HEK293 (cell line): ENCODE results near the gene ARPC1B.

ENCODE experiments used
- CTCF ChIA-PET: fragments of 350-600 bp; formaldehyde crosslinking; extraction: SDS; loops from one replicate; lab custom pipeline; 2021; ENCODE audit warnings: antibody characterized with exemption; lab: Yijun Ruan, JAX
- POLR2A ChIA-PET: fragments of 300-600 bp; formaldehyde crosslinking; extraction: SDS; loops from one replicate; lab custom pipeline; 2020; ENCODE audit warnings: antibody characterized with exemption, inconsistent platforms; lab: Yijun Ruan, JAX
- H3K27ac ChIP-seq: fragments of 200-500 bp; sonication (Bioruptor generic); 2 replicates; pipeline ENCODE4 v1.5.1; 2014; ENCODE audit warnings: low read depth, low read length, control low read depth, inconsistent platforms; ENCODE audit errors: extremely low read depth
- H3K36me3 ChIP-seq, 2 experiments: fragments of 200-500 bp in 1 of 2; sonication (Bioruptor generic) in 1 of 2; 1 replicate in 1 of 2; 2 replicates in 1 of 2; pipeline ENCODE4 v1.5.1; 2014 to 2017; ENCODE audit warnings: inconsistent platforms in 2 of 2, low read length in 2 of 2; ENCODE audit not compliant: control insufficient read depth in 2 of 2, insufficient read depth in 1 of 2
- H3K4me1 ChIP-seq: fragments of 200-500 bp; sonication (Bioruptor generic); 2 replicates; pipeline ENCODE4 v1.5.1; 2014; ENCODE audit warnings: mild to moderate bottlenecking, low read length, inconsistent platforms; ENCODE audit not compliant: control insufficient read depth, insufficient read depth
- H3K4me3 ChIP-seq: 2 replicates; pipeline ENCODE4 v1.5.1; 2011; ENCODE audit warnings: low read depth, mild to moderate bottlenecking, control low read depth, low read length, moderate library complexity
- H3K9me3 ChIP-seq: fragments of 200-500 bp; sonication (Bioruptor generic); 2 replicates; pipeline ENCODE4 v1.5.1; 2014; ENCODE audit warnings: low read depth, low read length, inconsistent platforms; ENCODE audit not compliant: control insufficient read depth, insufficient read depth
- FEZF1 ChIP-seq: fragments of 450-650 bp; formaldehyde crosslinking; IDR thresholded peaks from 2 replicates; pipeline ENCODE4 v1.5.1; 2016; ENCODE audit warnings: missing biosample characterization, missing genetic modification characterization
- GLIS1 ChIP-seq: fragments of 450-650 bp; formaldehyde crosslinking; IDR thresholded peaks from 2 replicates; pipeline ENCODE4 v1.5.1; 2016; ENCODE audit warnings: missing biosample characterization, missing genetic modification characterization
- KLF8 ChIP-seq: fragments of 450-650 bp; formaldehyde crosslinking; IDR thresholded peaks from 2 replicates; pipeline ENCODE4 v1.5.1; 2016; ENCODE audit warnings: missing biosample characterization, missing genetic modification characterization
- REPIN1 ChIP-seq: fragments of 450-650 bp; formaldehyde crosslinking; IDR thresholded peaks from 2 replicates; pipeline ENCODE4 v1.5.1; 2017; ENCODE audit warnings: missing biosample characterization, missing genetic modification characterization, low read depth
- WT1 ChIP-seq: fragments of 450-650 bp; formaldehyde crosslinking; IDR thresholded peaks from 2 replicates; pipeline ENCODE4 v1.5.1; 2016; ENCODE audit warnings: missing biosample characterization, missing genetic modification characterization
- ZBTB48 ChIP-seq: fragments of 450-650 bp; formaldehyde crosslinking; IDR thresholded peaks from 2 replicates; pipeline ENCODE4 v1.5.1; 2016; ENCODE audit warnings: missing biosample characterization, missing genetic modification characterization
- ZNF211 ChIP-seq: fragments of 450-650 bp; formaldehyde crosslinking; IDR thresholded peaks from 2 replicates; pipeline ENCODE4 v1.5.1; 2016; ENCODE audit warnings: low read depth, missing biosample characterization, missing genetic modification characterization
- ZNF221 ChIP-seq: fragments of 450-650 bp; formaldehyde crosslinking; IDR thresholded peaks from 2 replicates; pipeline ENCODE4 v1.5.1; 2017; ENCODE audit warnings: missing biosample characterization, missing genetic modification characterization, borderline replicate concordance
- ZNF366 ChIP-seq: fragments of 450-650 bp; formaldehyde crosslinking; conservative IDR thresholded peaks from 2 replicates; pipeline ENCODE4 v1.5.1; 2016; ENCODE audit warnings: missing biosample characterization, missing genetic modification characterization
- ZNF37A ChIP-seq: fragments of 450-650 bp; IDR thresholded peaks from 2 replicates; pipeline ENCODE4 v1.5.1; 2018; ENCODE audit warnings: missing biosample characterization, missing genetic modification characterization
- ZNF473 ChIP-seq: fragments of 450-650 bp; formaldehyde crosslinking; IDR thresholded peaks from 2 replicates; pipeline ENCODE4 v1.5.1; 2017; ENCODE audit warnings: missing biosample characterization, missing genetic modification characterization
- ZNF48 ChIP-seq: fragments of 450-650 bp; formaldehyde crosslinking; IDR thresholded peaks from 2 replicates; pipeline ENCODE4 v1.5.1; 2016; ENCODE audit warnings: missing biosample characterization, missing genetic modification characterization
- ZNF544 ChIP-seq: fragments of 450-650 bp; formaldehyde crosslinking; IDR thresholded peaks from 2 replicates; pipeline ENCODE4 v1.5.0; 2017; ENCODE audit warnings: missing biosample characterization, missing genetic modification characterization
- ZNF555 ChIP-seq: fragments of 450-650 bp; formaldehyde crosslinking; conservative IDR thresholded peaks from 2 replicates; pipeline ENCODE4 v1.5.1; 2017; ENCODE audit warnings: missing biosample characterization, mild to moderate bottlenecking, missing genetic modification characterization, inconsistent platforms
- ZNF585B ChIP-seq: fragments of 450-650 bp; formaldehyde crosslinking; IDR thresholded peaks from 2 replicates; pipeline ENCODE4 v1.5.1; 2016; ENCODE audit warnings: missing biosample characterization, missing genetic modification characterization
- ZNF600 ChIP-seq: fragments of 450-650 bp; formaldehyde crosslinking; IDR thresholded peaks from 2 replicates; pipeline ENCODE4 v1.5.1; 2016; ENCODE audit warnings: missing biosample characterization, missing genetic modification characterization
- ZNF660 ChIP-seq: fragments of 450-650 bp; IDR thresholded peaks from 2 replicates; pipeline ENCODE4 v1.5.1; 2018; ENCODE audit warnings: missing biosample characterization, mild to moderate bottlenecking, missing genetic modification characterization
- ZNF768 ChIP-seq: fragments of 450-650 bp; formaldehyde crosslinking; IDR thresholded peaks from 2 replicates; pipeline ENCODE4 v1.5.1; 2018; ENCODE audit warnings: missing biosample characterization, mild to moderate bottlenecking, missing genetic modification characterization
- ZSCAN30 ChIP-seq: fragments of 450-650 bp; IDR thresholded peaks from 2 replicates; pipeline ENCODE4 v1.5.1; 2018; ENCODE audit warnings: missing biosample characterization, mild to moderate bottlenecking, missing genetic modification characterization, moderate library complexity
- TF ChIP-seq, protein P1 (sequence below): fragments of 450-650 bp; formaldehyde crosslinking; IDR thresholded peaks from 2 replicates; pipeline ENCODE4 v1.5.1; 2017; ENCODE audit warnings: missing biosample characterization, missing genetic modification characterization
- TF ChIP-seq, protein P2 (sequence below): fragments of 450-650 bp; formaldehyde crosslinking; IDR thresholded peaks from 2 replicates; pipeline ENCODE4 v1.5.1; 2016; ENCODE audit warnings: missing biosample characterization, missing genetic modification characterization
- TF ChIP-seq, protein P3 (sequence below): fragments of 450-650 bp; formaldehyde crosslinking; IDR thresholded peaks from 2 replicates; pipeline ENCODE4 v1.5.1; 2016; ENCODE audit warnings: missing biosample characterization, missing genetic modification characterization

Gene ARPC1B

DNA sequence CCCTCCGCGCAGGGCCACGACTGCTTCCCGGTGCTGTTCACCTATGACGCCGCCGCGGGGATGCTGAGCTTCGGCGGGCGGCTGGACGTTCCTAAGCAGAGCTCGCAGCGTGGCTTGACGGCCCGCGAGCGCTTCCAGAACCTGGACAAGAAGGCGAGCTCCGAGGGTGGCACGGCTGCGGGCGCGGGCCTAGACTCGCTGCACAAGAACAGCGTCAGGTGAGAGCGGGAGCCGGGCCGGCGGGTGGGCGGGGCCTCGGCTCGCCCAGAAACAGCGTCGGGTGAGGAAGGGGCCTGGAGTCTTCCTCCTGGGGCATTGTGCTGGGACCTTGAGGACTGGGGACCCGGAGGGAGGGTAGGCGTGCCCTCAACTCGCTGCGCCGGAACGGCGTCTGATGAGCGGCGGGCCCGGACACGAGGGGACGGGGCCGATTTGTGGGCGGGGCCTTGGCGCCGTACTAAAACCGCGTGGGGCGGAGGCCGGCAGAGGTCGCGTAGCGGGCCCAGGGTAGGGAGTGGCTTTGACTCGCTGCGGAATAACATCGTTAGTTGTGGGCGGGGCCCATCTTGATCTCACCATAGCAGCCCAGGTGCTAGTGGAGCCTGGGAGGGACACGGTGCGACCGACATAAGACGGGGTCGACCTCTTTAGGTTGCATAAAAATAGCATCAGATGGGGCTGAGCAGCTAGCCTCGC lies 18.3 kb downstream of the ARPC1B start (continued):
- no peak for TF ChIP-seq ZNF544 (tag by site-specific recombination)

DNA sequence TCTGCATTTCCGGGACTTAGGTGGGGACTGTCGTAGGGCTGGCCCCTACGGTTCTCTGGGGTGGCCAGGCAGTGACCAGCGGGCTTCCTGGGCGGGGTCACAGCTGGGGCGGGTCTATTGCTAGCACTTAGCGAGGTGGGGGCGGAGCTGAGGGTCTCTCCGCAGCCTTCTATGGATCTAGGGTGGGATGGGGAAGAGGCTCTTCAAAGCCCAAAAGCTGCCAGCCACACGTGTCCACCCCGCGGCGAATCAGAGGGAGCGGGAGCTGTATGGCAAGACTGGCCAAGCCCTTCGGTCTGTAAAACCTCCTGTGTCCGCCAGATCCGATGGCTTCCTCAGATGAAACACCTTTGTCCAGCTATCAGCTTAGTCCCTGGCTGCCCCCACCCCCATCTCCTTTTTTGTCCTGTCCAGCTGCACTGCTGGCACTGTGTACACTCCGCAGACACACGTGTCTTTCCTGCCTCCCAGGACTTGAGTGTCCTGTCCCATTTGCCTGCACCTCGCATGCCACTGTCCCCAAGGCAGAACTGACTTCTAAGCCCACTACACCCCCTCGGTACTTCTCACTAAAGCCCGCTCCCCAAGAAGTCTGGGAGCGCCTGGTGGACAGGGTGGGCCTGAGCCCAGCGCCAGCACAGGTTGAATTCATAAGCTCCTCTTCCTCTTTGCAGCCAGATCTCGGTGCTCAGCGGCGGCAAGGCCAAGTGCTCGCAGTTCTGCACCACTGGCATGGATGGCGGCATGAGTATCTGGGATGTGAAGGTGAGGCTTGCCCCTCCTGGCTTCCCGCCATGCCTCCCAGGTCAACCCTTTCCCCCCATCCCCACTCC lies 19.0 kb downstream of the ARPC1B start:
- peaks cover 32 to 74% of the 10 kb centered on the region in 2 experiments for H3K36me3 ChIP-seq
- CTCF ChIA-PET, result interaction anchor here (1.0 kb wide), 1 partner anchor 12 kb away, joined by 3 read pairs; no protein-coding TSS in a partner anchor
- POLR2A ChIA-PET, result interaction anchor here (0.6 to 1.8 kb wide), 4 partner anchors 10 to 19 kb away, joined by 3 to 4 read pairs (median 4); partner anchors contain the start of gene BUD31
- TF ChIP-seq WT1, result no peak
- no peak for TF ChIP-seq ZNF768
- TF ChIP-seq ZNF37A, result no peak
- TF ChIP-seq ZNF660 (tag by site-specific recombination), result no peak
- TF ChIP-seq, protein P1, sequence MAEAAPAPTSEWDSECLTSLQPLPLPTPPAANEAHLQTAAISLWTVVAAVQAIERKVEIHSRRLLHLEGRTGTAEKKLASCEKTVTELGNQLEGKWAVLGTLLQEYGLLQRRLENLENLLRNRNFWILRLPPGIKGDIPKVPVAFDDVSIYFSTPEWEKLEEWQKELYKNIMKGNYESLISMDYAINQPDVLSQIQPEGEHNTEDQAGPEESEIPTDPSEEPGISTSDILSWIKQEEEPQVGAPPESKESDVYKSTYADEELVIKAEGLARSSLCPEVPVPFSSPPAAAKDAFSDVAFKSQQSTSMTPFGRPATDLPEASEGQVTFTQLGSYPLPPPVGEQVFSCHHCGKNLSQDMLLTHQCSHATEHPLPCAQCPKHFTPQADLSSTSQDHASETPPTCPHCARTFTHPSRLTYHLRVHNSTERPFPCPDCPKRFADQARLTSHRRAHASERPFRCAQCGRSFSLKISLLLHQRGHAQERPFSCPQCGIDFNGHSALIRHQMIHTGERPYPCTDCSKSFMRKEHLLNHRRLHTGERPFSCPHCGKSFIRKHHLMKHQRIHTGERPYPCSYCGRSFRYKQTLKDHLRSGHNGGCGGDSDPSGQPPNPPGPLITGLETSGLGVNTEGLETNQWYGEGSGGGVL (tag by site-specific recombination), result no peak
- no peak for TF ChIP-seq KLF8 (tag by site-specific recombination)
- TF ChIP-seq ZNF48 (tag by site-specific recombination), result no peak
- TF ChIP-seq ZNF585B (tag by site-specific recombination), result no peak
- no peak for TF ChIP-seq ZNF555 (tag by site-specific recombination)
- no peak for TF ChIP-seq ZNF473
- no peak for TF ChIP-seq ZNF366
- no peak for TF ChIP-seq ZBTB48 (tag by site-specific recombination)
- no peak for TF ChIP-seq REPIN1 (tag by site-specific recombination)
- no peak overlapping the region for H3K27ac ChIP-seq
- no peaks in the 10 kb centered on the region for H3K4me1 ChIP-seq
- H3K4me3 ChIP-seq, result no peak overlapping the region
- H3K9me3 ChIP-seq, result no peaks in the 10 kb centered on the region

DNA sequence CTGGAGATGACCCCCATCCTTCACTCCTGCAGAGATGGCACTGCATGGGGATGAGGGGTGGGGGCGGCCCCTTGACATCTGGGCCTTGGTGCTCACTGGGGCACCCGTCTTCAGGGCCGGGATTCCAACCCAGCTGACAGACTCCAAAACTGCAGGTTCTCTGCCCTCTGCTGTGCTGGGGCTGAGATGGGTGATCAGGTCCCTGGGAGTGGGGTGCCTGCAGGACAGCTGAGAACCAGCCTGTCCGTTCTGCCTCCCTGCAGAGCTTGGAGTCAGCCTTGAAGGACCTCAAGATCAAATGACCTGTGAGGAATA lies 19.6 kb downstream of the ARPC1B start:
- POLR2A ChIA-PET, result interaction anchor here (1.4 to 1.8 kb wide), 3 partner anchors 11 to 19 kb away, joined by 3 to 4 read pairs (median 4); partner anchors contain the start of gene BUD31
- Histone ChIP-seq H3K4me1 (no peaks in the 10 kb centered on the region), H3K4me3 (no peak overlapping the region), H3K36me3 (peaks cover 32 to 80% of the 10 kb centered on the region in 2 experiments), H3K9me3 (no peaks in the 10 kb centered on the region), H3K27ac (no peak overlapping the region)
- TF ChIP-seq ZNF600 (tag by site-specific recombination), result 0 out of 2 replicates have a peak, but pooled peaks have one; percentile 20
- no peak for TF ChIP-seq ZNF211
- CTCF ChIA-PET, result interaction anchor here (1.0 kb wide), 1 partner anchor 12 kb away, joined by 3 read pairs; no protein-coding TSS in a partner anchor

DNA sequence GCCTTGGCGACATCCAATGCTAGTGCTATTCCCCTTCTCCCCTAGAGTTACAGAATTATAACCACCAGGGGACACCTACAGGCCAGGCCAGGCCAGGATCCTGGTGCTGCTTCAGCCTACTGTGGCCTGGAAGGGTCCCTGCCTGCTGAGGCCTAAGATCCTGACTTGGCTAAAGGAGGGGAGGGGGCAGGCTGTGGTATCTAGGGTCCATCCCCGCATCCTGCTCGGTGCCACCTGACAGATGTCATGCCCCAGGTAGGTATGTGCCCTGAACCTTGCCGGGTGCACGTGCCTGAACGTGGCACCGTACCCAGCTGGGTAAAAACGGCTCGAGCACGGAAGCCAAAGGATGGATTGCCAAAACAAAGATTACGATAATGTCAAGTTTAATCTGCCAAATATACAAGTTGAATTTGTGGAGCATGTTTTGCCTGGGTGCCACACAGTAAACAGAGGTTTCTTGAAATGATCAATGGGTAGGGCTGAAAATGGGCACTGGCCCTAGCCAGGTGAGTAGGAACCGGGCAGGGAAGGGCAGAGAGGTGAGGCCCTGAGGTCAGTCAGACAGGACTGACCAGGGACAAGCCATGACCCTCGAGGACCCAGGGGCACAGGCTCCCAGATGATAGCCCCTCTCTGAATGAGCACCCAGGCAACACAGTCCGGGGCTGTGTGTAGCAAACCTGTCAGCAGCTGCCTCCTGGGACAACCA lies 21.2 kb downstream of the ARPC1B start:
- POLR2A ChIA-PET, result interaction anchor here (1.1 kb wide), 1 partner anchor 13 kb away, joined by 3 read pairs; the partner anchor contains the start of genes BUD31 and PDAP1
- no peaks in the 10 kb centered on the region for H3K4me1 ChIP-seq
- H3K9me3 ChIP-seq, result no peaks in the 10 kb centered on the region
- no peak overlapping the region for H3K4me3 ChIP-seq
- H3K27ac ChIP-seq, result no peak overlapping the region
- CTCF ChIA-PET, result no interaction called here
- H3K36me3 ChIP-seq, result peaks cover 26 to 89% of the 10 kb centered on the region in 2 experiments
- no peak for TF ChIP-seq GLIS1 (tag by site-specific recombination)
- TF ChIP-seq, protein P2, sequence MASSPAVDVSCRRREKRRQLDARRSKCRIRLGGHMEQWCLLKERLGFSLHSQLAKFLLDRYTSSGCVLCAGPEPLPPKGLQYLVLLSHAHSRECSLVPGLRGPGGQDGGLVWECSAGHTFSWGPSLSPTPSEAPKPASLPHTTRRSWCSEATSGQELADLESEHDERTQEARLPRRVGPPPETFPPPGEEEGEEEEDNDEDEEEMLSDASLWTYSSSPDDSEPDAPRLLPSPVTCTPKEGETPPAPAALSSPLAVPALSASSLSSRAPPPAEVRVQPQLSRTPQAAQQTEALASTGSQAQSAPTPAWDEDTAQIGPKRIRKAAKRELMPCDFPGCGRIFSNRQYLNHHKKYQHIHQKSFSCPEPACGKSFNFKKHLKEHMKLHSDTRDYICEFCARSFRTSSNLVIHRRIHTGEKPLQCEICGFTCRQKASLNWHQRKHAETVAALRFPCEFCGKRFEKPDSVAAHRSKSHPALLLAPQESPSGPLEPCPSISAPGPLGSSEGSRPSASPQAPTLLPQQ (tag by site-specific recombination), result no peak
- no peak for TF ChIP-seq ZNF221 (tag by site-specific recombination)
- no peak for TF ChIP-seq ZSCAN30 (tag by site-specific recombination)
- TF ChIP-seq FEZF1, result no peak
- TF ChIP-seq, protein P3, sequence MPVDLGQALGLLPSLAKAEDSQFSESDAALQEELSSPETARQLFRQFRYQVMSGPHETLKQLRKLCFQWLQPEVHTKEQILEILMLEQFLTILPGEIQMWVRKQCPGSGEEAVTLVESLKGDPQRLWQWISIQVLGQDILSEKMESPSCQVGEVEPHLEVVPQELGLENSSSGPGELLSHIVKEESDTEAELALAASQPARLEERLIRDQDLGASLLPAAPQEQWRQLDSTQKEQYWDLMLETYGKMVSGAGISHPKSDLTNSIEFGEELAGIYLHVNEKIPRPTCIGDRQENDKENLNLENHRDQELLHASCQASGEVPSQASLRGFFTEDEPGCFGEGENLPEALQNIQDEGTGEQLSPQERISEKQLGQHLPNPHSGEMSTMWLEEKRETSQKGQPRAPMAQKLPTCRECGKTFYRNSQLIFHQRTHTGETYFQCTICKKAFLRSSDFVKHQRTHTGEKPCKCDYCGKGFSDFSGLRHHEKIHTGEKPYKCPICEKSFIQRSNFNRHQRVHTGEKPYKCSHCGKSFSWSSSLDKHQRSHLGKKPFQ (tag by site-specific recombination), result no peak
